Smooth muscle cell (in vitro differentiated cells): ENCODE measurements around the gene CCDC9B. TPM values are rescaled to one million over a fixed set of nuclear protein-coding genes. Genes with fewer than 3 reads are reported as not detected.

ENCODE experiments used
- DNase-seq: peaks from one replicate; lab custom pipeline; 2025; ENCODE audit not compliant: unreplicated experiment; lab: John Stamatoyannopoulos, UW
- H2AFZ ChIP-seq: fragments of 200-600 bp; sonication (generic); 2 replicates; pipeline ENCODE4 v1.6.0; 2016; ENCODE audit warnings: antibody characterized with exemption, low read depth, mild to moderate bottlenecking
- H3F3A ChIP-seq: fragments of 200-600 bp; sonication (generic); 2 replicates; pipeline ENCODE4 v1.6.0; 2017; ENCODE audit warnings: antibody characterized with exemption, low read depth
- H3K27ac ChIP-seq: fragments of 200-600 bp; sonication (generic); 2 replicates; pipeline ENCODE4 v1.5.1; 2016; ENCODE audit warnings: low read depth, mild to moderate bottlenecking
- H3K27me3 ChIP-seq: fragments of 200-600 bp; sonication (generic); 2 replicates; pipeline ENCODE4 v1.6.1; 2016; ENCODE audit warnings: low read depth, mild to moderate bottlenecking
- H3K36me3 ChIP-seq: fragments of 200-600 bp; sonication (generic); 2 replicates; pipeline ENCODE4 v1.5.1; 2016; ENCODE audit warnings: low read depth
- H3K4me1 ChIP-seq: fragments of 200-600 bp; sonication (generic); 2 replicates; pipeline ENCODE4 v1.5.1; 2016; ENCODE audit warnings: low read depth
- H3K4me2 ChIP-seq: fragments of 200-600 bp; sonication (generic); 2 replicates; pipeline ENCODE4 v1.6.0; 2016; ENCODE audit warnings: mild to moderate bottlenecking
- H3K4me3 ChIP-seq: fragments of 200-600 bp; sonication (generic); 2 replicates; pipeline ENCODE4 v1.5.1; 2016; ENCODE audit warnings: mild to moderate bottlenecking
- H3K79me2 ChIP-seq: fragments of 200-600 bp; sonication (generic); 2 replicates; pipeline ENCODE4 v1.6.0; 2016; ENCODE audit warnings: low read depth, mild to moderate bottlenecking
- H3K9ac ChIP-seq: fragments of 200-600 bp; sonication (generic); 2 replicates; pipeline ENCODE4 v1.6.0; 2016; ENCODE audit warnings: low read depth
- H3K9me3 ChIP-seq: fragments of 200-600 bp; sonication (generic); replicated peaks from 2 replicates; pipeline ENCODE4 v1.5.1; 2016; ENCODE audit warnings: low read depth
- H4K20me1 ChIP-seq: fragments of 200-600 bp; sonication (generic); 2 replicates; pipeline ENCODE4 v1.6.0; 2016; ENCODE audit warnings: low read depth
- WGBS: methylation state at CpG from one replicate; pipeline ENCODE4 v1.1.7; 2016; ENCODE audit warnings: low lambda C conversion rate; 5-methylcytosine and 5-hydroxymethylcytosine counted together
- polyA plus RNA-seq: library from polyadenylated mRNA; unstranded; fragments of >200 nt; fragmentation: Nextera tagmentation; extraction: Ambion mirVana; gene quantifications from 2 replicates; pipeline ENCODE4 v1.2.1, GENCODE V29; 2016
- total RNA-seq: library from RNA; depleted of rRNA; stranded (reverse); fragments of >200 nt; gene quantifications from 2 replicates; pipeline ENCODE4 v1.2.3, GENCODE V29; 2014
- TF ChIP-seq, protein P1 (sequence below): fragments of 200-600 bp; sonication (generic); IDR thresholded peaks from 2 replicates; pipeline ENCODE4 v1.5.1; 2017; ENCODE audit warnings: borderline replicate concordance, mild to moderate bottlenecking, antibody characterized with exemption; ENCODE audit not compliant: insufficient read depth, poor library complexity, severe bottlenecking

CCDC9B gene
- total and polyA plus RNA-seq, 2 experiments from 2014 or later: 0.97 to 3.8 TPM

DNA sequence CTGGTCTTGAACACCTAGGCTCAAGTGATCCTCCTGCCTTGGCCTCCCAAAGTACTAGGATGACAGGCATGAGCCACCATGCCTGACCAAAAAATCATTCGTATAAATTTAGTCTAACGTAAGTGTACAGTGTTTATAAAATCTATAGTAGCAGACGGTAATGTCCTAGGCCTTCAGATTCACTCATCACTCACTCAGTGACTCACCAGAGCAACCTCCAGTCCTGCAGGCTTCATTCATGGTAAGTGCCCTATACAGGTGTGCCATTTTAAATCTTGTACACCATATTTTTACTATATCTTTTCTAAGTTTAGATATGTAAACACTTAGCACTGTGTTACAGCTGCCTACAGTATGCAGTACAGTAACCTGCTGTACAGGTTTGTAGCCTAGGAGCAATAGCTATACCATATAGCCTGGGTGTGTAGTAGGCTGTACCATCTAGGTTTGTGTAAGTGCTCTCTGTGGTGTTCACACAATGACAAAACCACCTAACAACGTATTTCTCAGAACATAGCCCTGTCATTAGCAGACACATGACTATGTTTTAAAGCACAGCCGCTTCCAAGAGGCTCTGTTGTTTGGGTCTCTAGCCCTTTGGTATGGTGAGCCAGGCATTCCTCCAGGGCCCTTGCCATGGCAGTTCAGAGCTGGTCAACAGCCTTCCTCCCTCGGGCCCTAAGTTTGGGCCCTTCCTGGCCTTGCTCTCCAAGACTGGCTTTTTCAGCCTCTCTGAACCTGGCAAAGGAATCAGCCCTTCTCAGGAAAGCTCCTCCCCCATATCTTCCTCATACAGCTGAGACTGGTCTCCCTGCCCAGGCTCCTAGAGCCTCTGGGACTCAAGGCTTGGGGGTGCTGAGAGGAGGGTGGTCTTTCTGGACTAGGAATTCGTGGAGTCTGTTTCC lies 1.9 kb upstream of the CCDC9B start:
- Histone ChIP-seq H4K20me1 (no peaks in the 10 kb centered on the region), H3K36me3 (no peaks in the 10 kb centered on the region), H3K27me3 (no peaks in the 10 kb centered on the region), H3K4me3 (no peak overlapping the region), H3F3A (peaks cover 26% of the 10 kb centered on the region), H3K27ac (peak overlapping the region; percentile 98), H3K9me3 (no peaks in the 10 kb centered on the region), H2AFZ (peak overlapping the region; percentile 57), H3K4me2 (peak overlapping the region; percentile 63), H3K9ac (peak overlapping the region; percentile 76), H3K79me2 (no peaks in the 10 kb centered on the region), H3K4me1 (peaks cover 32% of the 10 kb centered on the region)
- no peak for DNase-seq
- WGBS: 62% methylated on average over 7 of the region's 7 CpGs
- TF ChIP-seq, protein P1, sequence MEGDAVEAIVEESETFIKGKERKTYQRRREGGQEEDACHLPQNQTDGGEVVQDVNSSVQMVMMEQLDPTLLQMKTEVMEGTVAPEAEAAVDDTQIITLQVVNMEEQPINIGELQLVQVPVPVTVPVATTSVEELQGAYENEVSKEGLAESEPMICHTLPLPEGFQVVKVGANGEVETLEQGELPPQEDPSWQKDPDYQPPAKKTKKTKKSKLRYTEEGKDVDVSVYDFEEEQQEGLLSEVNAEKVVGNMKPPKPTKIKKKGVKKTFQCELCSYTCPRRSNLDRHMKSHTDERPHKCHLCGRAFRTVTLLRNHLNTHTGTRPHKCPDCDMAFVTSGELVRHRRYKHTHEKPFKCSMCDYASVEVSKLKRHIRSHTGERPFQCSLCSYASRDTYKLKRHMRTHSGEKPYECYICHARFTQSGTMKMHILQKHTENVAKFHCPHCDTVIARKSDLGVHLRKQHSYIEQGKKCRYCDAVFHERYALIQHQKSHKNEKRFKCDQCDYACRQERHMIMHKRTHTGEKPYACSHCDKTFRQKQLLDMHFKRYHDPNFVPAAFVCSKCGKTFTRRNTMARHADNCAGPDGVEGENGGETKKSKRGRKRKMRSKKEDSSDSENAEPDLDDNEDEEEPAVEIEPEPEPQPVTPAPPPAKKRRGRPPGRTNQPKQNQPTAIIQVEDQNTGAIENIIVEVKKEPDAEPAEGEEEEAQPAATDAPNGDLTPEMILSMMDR: no peak

GRCh38 chr15:40340038-40340739 lies 550 bp downstream of the CCDC9B start:
- peaks cover 32% of the 10 kb centered on the region for H3K4me1 ChIP-seq
- no peaks in the 10 kb centered on the region for H3K79me2 ChIP-seq
- WGBS: 57% methylated on average over 14 of the region's 14 CpGs
- no peaks in the 10 kb centered on the region for H3K36me3 ChIP-seq
- H4K20me1 ChIP-seq: no peaks in the 10 kb centered on the region
- no peaks in the 10 kb centered on the region for H3K27me3 ChIP-seq
- peak; percentile 57 for DNase-seq
- TF ChIP-seq, protein P1: no peak
- H3K27ac ChIP-seq: peak overlapping the region; percentile 98
- peaks cover 31% of the 10 kb centered on the region for H3F3A ChIP-seq
- H3K9ac ChIP-seq: peak overlapping the region; percentile 83
- H3K4me2 ChIP-seq: peak overlapping the region; percentile 80
- H2AFZ ChIP-seq: peak overlapping the region; percentile 12
- peak overlapping the region; percentile 15 for H3K4me3 ChIP-seq
- H3K9me3 ChIP-seq: no peaks in the 10 kb centered on the region

DNA sequence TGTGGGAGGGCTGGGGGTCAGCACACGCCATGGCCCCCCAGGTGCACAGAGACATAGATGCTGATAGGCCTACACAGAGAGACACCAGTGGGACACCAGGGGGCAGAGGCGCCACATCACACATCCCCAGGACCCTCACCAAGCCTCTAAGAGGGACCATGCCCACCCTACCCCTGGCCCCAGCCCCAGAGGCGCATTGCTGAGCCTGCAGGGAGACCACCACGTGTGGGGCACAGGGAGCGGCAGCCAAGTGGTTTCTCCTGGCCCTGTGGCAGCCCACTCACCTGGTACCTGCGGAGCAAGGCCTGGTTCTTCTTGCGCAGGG lies 1.2 kb downstream of the CCDC9B start:
- peaks cover 37% of the 10 kb centered on the region for H3K4me1 ChIP-seq
- no peaks in the 10 kb centered on the region for H3K79me2 ChIP-seq
- peak overlapping the region; percentile 83 for H3K9ac ChIP-seq
- no peaks in the 10 kb centered on the region for H3K36me3 ChIP-seq
- H4K20me1 ChIP-seq: no peaks in the 10 kb centered on the region
- H3K27ac ChIP-seq: peak overlapping the region; percentile 98
- peak overlapping the region; percentile 80 for H3K4me2 ChIP-seq
- H3K4me3 ChIP-seq: no peak overlapping the region
- DNase-seq: no peak
- H3F3A ChIP-seq: peaks cover 37% of the 10 kb centered on the region
- no peaks in the 10 kb centered on the region for H3K27me3 ChIP-seq
- no peaks in the 10 kb centered on the region for H3K9me3 ChIP-seq
- no peak overlapping the region for H2AFZ ChIP-seq
- WGBS: 84% methylated on average over 7 of the region's 7 CpGs
- TF ChIP-seq, protein P1: no peak
